C4-2B (cell line): ENCODE results near the gene SPRR2B.

Experiments
- ZFX ChIP-seq: fragments of 450-650 bp; IDR thresholded peaks from 2 replicates; pipeline ENCODE4 v1.6.1; 2017
- TF ChIP-seq, protein P1 (sequence below): fragments of 450-650 bp; conservative IDR thresholded peaks from 2 replicates; pipeline ENCODE4 v1.5.1; 2017; ENCODE audit warnings: mild to moderate bottlenecking

DNA sequence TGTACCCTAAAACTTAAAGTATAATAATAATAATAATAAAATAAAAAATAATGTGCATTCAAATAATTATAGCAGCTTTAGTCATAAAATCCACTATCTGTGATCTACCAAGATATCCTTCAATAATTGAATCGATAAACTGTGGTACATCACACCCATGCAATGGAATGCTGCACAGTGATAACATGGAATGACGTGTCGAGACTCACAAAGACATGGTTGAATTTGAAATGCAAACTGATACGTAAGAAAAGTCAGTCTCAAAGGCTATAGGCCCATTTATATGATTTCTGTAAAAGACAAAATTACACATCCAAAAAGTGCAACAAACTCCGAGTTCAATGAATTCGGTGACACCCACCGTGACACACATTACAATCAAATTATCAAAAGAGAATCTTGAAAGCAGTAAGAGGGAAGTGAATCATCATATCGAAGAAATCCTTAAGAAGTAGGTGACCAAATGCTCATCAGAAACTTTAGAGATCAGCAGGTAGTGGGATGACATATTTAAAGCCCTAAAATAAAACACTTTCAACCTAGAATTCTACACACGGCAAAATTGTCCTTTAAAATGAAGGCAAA, 28.1 kb upstream of the SPRR2B start:
- TF ChIP-seq, protein P1, sequence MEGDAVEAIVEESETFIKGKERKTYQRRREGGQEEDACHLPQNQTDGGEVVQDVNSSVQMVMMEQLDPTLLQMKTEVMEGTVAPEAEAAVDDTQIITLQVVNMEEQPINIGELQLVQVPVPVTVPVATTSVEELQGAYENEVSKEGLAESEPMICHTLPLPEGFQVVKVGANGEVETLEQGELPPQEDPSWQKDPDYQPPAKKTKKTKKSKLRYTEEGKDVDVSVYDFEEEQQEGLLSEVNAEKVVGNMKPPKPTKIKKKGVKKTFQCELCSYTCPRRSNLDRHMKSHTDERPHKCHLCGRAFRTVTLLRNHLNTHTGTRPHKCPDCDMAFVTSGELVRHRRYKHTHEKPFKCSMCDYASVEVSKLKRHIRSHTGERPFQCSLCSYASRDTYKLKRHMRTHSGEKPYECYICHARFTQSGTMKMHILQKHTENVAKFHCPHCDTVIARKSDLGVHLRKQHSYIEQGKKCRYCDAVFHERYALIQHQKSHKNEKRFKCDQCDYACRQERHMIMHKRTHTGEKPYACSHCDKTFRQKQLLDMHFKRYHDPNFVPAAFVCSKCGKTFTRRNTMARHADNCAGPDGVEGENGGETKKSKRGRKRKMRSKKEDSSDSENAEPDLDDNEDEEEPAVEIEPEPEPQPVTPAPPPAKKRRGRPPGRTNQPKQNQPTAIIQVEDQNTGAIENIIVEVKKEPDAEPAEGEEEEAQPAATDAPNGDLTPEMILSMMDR, result no peak
- TF ChIP-seq ZFX, result no peak
